Kidney epithelial cell (primary cell): ENCODE results near the gene PLEKHA5. TPM values are rescaled to one million over a fixed set of nuclear protein-coding genes. Genes with fewer than 3 reads are reported as not detected.

Source experiments
- DNase-seq: peaks from one replicate; pipeline ENCODE4 v3.0.0-alpha.2; 2010; ENCODE audit warnings: low read depth
- H3K27me3 ChIP-seq: 2 replicates; pipeline ENCODE4 v1.6.0; 2011; ENCODE audit warnings: low read length; ENCODE audit not compliant: control insufficient read depth, insufficient read depth
- H3K36me3 ChIP-seq: 2 replicates; pipeline ENCODE4 v1.5.1; 2011; ENCODE audit warnings: low read length; ENCODE audit not compliant: control insufficient read depth, insufficient read depth
- H3K4me3 ChIP-seq: 2 replicates; pipeline ENCODE4 v1.5.1; 2011; ENCODE audit warnings: low read depth, mild to moderate bottlenecking, control low read depth, low read length
- CTCF ChIP-seq: IDR thresholded peaks from 2 replicates; pipeline ENCODE4 v1.5.1; 2011; ENCODE audit warnings: mild to moderate bottlenecking, moderate library complexity, low read length, control low read depth, inconsistent platforms; ENCODE audit not compliant: insufficient read depth, poor library complexity, severe bottlenecking
- total RNA-seq: library from RNA; depleted of rRNA; stranded (reverse); fragments of >200 nt; gene quantifications from 2 replicates; pipeline ENCODE4 v1.2.3, GENCODE V29; 2015

PLEKHA5 gene
- total RNA-seq, 1 donor from 2014 or later: 21.9 TPM

GRCh38 chr12:19196959-19197630 lies 67.6 kb downstream of the PLEKHA5 start:
- Histone ChIP-seq H3K27me3 (no peaks in the 10 kb centered on the region), H3K4me3 (no peak overlapping the region), H3K36me3 (no peaks in the 10 kb centered on the region)
- DNase-seq: no peak
- no peak for TF ChIP-seq CTCF

GRCh38 chr12:19198272-19198671 lies 68.7 kb downstream of the PLEKHA5 start:
- no peaks in the 10 kb centered on the region for H3K27me3 ChIP-seq
- no peaks in the 10 kb centered on the region for H3K36me3 ChIP-seq
- no peak for DNase-seq
- H3K4me3 ChIP-seq: no peak overlapping the region
- TF ChIP-seq CTCF: no peak

- no peaks in the 10 kb centered on the region for H3K27me3 ChIP-seq
- no peak for DNase-seq
- no peak for TF ChIP-seq CTCF
- H3K36me3 ChIP-seq: no peaks in the 10 kb centered on the region
- H3K4me3 ChIP-seq: no peak overlapping the region
These were observed 69.8 kb downstream of the PLEKHA5 start for GRCh38 chr12:19199332-19199731.

- no peak for DNase-seq
- Histone ChIP-seq H3K36me3 (no peaks in the 10 kb centered on the region), H3K4me3 (no peak overlapping the region), H3K27me3 (no peaks in the 10 kb centered on the region)
- no peak for TF ChIP-seq CTCF
These were observed 70.7 kb downstream of the PLEKHA5 start for GRCh38 chr12:19200261-19200660.

GRCh38 chr12:19201661-19202060 lies 72.1 kb downstream of the PLEKHA5 start:
- no peak overlapping the region for H3K4me3 ChIP-seq
- no peaks in the 10 kb centered on the region for H3K27me3 ChIP-seq
- DNase-seq: no peak
- H3K36me3 ChIP-seq: no peaks in the 10 kb centered on the region
- TF ChIP-seq CTCF: no peak

- H3K4me3 ChIP-seq: no peak overlapping the region
- TF ChIP-seq CTCF: no peak
- DNase-seq: no peak
- no peaks in the 10 kb centered on the region for H3K36me3 ChIP-seq
- no peaks in the 10 kb centered on the region for H3K27me3 ChIP-seq
These were observed 73.5 kb downstream of the PLEKHA5 start for GRCh38 chr12:19203013-19203412.
